ENCODE results near the gene MLN. TPM values are rescaled to one million over a fixed set of nuclear protein-coding genes. Genes with fewer than 3 reads are reported as not detected.
"Not testable (repeated sequence)": the region's sequence is repeated elsewhere in the genome, so short reads cannot be mapped to it uniquely, and the experiment has no call there.

Gene MLN
- polyA plus RNA-seq, 2 of the 4 experiments (the other 2 are of a cell fraction) = not detected

DNA sequence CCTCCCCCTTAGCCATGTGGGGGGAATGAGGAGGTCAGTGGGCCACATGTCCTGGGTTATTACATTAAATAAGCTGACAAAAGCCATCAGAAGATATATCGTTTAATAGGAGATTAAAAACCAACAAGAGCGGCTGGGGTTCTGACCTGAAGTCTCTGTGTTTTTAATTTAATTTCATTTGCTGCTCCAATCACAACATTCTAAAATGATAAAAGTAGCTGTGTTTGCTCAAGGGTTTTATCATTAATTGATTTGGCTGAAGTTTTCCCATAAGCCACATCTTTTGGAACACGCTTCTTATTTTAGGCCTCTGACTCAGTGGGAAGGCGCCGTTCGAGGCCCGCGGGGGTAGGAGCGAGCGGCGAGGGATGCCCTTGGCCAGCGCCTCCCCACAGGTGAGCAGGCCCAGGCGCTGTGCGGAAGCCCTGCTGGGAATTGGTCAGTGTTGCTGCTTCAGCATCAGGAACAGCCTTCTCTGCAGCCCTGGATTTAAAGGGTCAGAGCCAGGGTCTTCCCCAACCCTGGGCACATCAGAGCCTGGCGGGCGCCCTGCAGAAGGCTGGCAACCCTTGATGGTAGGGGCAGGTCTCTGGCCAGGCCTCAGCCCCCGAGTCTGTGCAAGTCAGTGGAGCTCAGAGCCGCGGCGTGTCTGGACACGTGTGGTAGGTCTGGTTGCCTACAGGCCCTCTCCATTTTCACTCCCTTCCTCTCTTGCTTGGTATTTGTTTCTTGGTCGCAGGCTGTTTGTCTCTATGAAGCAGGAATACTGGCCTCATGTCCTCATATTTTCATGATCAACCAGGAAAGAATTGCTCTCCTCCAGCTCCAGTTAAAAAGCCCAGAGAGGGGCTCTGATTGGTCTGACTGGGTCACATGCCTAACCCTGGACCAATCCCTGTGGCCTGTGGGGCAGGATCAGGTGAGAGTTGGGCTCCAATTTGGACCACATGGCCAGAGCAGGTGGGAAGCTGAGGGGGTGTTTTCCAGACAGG, 30.9 kb upstream of the MLN start:
- ChIA-PET CTCF (interaction anchor here (1.4 to 3.8 kb wide), 2 partner anchors 10 to 15 kb away, joined by 5 to 13 read pairs; no protein-coding TSS in a partner anchor), POLR2A (no interaction called here)
- peak overlapping the region in 1 of 2 experiments; percentile 75; a peak in 3 of 6 replicates for H3K27ac ChIP-seq
- H3K4me3 ChIP-seq = no peak overlapping the region
- ATAC-seq (no peak), DNase-seq (ENCODE audit: low read depth in 1 of 2, low spot score in 1 of 2) (no peak), FAIRE-seq (no peak)
- no peaks in the 10 kb centered on the region; the same call in 2 of the 3 replicates for H3K9me3 ChIP-seq
- no peak for TF ChIP-seq RARB (CRISPR knock-in tag; IDR thresholded peaks at IDR 0.05)
- peak; percentile 49 for TF ChIP-seq USF2 (IDR thresholded peaks at IDR 0.05)
- no peak for TF ChIP-seq FOSL2 (IDR thresholded peaks at IDR 0.05)
- no peak for TF ChIP-seq FOSL2 (CRISPR knock-in tag; IDR thresholded peaks at IDR 0.05)
- no peak for TF ChIP-seq FOSB (CRISPR knock-in tag; IDR thresholded peaks at IDR 0.05)
- 90% methylated on average over 20 of the region's 22 CpGs for WGBS (ENCODE audit: missing lambda C conversion rate)
- H3K4me2 ChIP-seq = no peak overlapping the region
- peaks cover 22% of the 10 kb centered on the region for H3K4me1 ChIP-seq

DNA sequence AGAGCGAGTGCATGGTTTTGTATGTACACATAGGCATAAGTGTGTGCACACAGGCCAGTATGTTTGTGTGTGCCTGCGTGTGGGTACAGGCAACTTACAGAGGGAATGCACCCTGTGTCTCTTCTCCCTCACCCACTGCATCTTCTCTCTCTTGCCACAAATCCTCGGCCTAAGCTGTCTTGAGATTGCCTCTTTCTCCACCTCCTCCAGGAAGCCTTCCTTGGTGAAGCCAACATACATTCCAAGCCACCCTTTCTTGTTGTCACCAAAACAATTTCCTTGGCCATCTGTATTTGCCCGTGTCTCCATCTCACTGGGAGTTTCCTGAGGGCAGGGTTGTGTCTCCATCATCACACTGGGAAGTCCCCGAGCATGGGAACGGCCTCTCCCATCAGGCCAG, 29.8 kb upstream of the MLN start:
- Histone ChIP-seq H3K9me3 (no peaks in the 10 kb centered on the region; the same call in 2 of the 3 replicates), H3K4me1 (peaks cover 11% of the 10 kb centered on the region; the same call in 2 of the 3 replicates), H3K4me3 (no peak overlapping the region), H3K27ac (peak overlapping the region in 1 of 2 experiments; percentile 75; a peak in 3 of 6 replicates), H3K4me2 (no peak overlapping the region)
- 79% methylated on average over 6 of the region's 6 CpGs for WGBS (ENCODE audit: missing lambda C conversion rate)
- ATAC-seq = no peak
- ChIA-PET POLR2A (no interaction called here), CTCF (interaction anchor here (1.4 to 3.8 kb wide), 2 partner anchors 9 to 14 kb away, joined by 5 to 13 read pairs; no protein-coding TSS in a partner anchor)
- DNase-seq (ENCODE audit: low read depth in 1 of 2, low spot score in 1 of 2) = no peak
- no peak for FAIRE-seq
- TF ChIP-seq ZFP36 (IDR thresholded peaks at IDR 0.05; ENCODE audit: borderline replicate concordance, partially characterized antibody) (peak; percentile 70), CHD4 (IDR thresholded peaks at IDR 0.05; ENCODE audit: borderline replicate concordance) (no peak)

GRCh38 chr6:33832831-33833230, 29.0 kb upstream of the MLN start:
- POLR2A ChIA-PET; CTCF ChIA-PET; H3K4me1 ChIP-seq; DNase-seq (ENCODE audit: low read depth in 1 of 2, low spot score in 1 of 2); FAIRE-seq; H3K27ac ChIP-seq; H3K4me3 ChIP-seq; H3K9me3 ChIP-seq; ATAC-seq; H3K4me2 ChIP-seq: not testable (repeated sequence)
- WGBS (ENCODE audit: missing lambda C conversion rate) = no CpG with 5 or more reads among the region's 32 CpGs

GRCh38 chr6:33831725-33832124, 27.9 kb upstream of the MLN start:
- H3K4me3 ChIP-seq; FAIRE-seq; ATAC-seq; H3K9me3 ChIP-seq; DNase-seq (ENCODE audit: low read depth in 1 of 2, low spot score in 1 of 2); POLR2A ChIA-PET; H3K4me2 ChIP-seq; CTCF ChIA-PET; H3K4me1 ChIP-seq: not testable (repeated sequence)
- peak overlapping the region in 1 of 2 experiments; percentile 59; a peak in 3 of 6 replicates for H3K27ac ChIP-seq
- WGBS (ENCODE audit: missing lambda C conversion rate) = 79% methylated on average over 5 of the region's 5 CpGs

DNA sequence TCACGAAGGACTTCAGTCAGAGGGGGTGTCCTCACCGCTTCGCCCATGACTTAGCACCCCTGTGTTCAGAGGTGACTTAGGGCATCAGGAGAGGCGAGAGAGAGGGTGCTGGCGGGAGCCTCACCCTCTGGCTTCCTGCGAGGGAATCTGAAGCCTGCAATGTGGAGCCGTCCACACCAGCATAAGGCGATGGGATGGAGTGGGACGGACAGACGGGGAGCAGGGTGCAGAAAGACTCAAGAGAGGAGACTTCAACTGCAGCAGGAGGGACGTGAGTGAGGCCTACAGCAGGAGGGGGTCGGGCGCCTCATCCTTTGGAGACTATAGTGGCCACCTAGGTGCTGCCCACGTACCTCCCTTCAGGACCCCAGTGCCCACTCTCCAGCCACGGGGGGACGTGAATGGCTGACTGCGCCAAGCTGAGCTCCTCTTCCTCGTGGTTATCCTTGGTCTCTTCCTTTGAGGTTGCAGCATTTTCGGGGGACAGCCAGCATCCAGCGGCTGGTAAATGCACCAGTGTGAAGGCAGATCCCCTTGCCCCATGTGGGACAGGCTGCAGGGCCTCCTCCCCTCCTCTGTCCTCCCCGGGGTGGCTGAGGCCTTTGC, 26.9 kb upstream of the MLN start:
- ChIA-PET POLR2A (no interaction called here), CTCF (no interaction called here)
- 87% methylated on average over 15 of the region's 21 CpGs for WGBS (ENCODE audit: missing lambda C conversion rate)
- Histone ChIP-seq H3K27ac (peak overlapping the region in 1 of 2 experiments; percentile 59; a peak in 3 of 6 replicates), H3K4me1 (0 out of 3 replicates have a peak, but pooled peaks cover 4% of the 10 kb centered on the region), H3K9me3 (no peaks in the 10 kb centered on the region), H3K4me3 (no peak overlapping the region), H3K4me2 (no peak overlapping the region)
- DNase-seq (ENCODE audit: low read depth in 1 of 2, low spot score in 1 of 2) = no peak
- no peak for ATAC-seq
- TF ChIP-seq GATA3 (IDR thresholded peaks at IDR 0.05; ENCODE audit: borderline replicate concordance) (no peak), CHD4 (IDR thresholded peaks at IDR 0.05; ENCODE audit: borderline replicate concordance) (no peak), FOSL2 (IDR thresholded peaks at IDR 0.05) (no peak), FOSL2 (CRISPR knock-in tag; IDR thresholded peaks at IDR 0.05) (no peak), MAZ (IDR thresholded peaks at IDR 0.05; ENCODE audit: borderline replicate concordance, low read depth, low read length) (no peak)
- FAIRE-seq = no peak
